HL-60 (cell line): Measurements from ENCODE around the gene FMNL2.

Experiments
- GABPA ChIP-seq: IDR thresholded peaks from 2 replicates; pipeline ENCODE4 v1.6.1; 2012; ENCODE audit warnings: low read depth
- POLR2AphosphoS5 ChIP-seq: IDR thresholded peaks from 2 replicates; pipeline ENCODE4 v1.6.1; 2012; ENCODE audit warnings: low read depth

- TF ChIP-seq GABPA (no peak), POLR2AphosphoS5 (no peak)
Observed at GRCh38 chr2:152505495-152505906, 170.5 kb downstream of the FMNL2 start.
